Effector CD8-positive, alpha-beta T cell (primary cell): ENCODE data around the gene MIEF2.
"Not testable (repeated sequence)": the region's sequence is repeated elsewhere in the genome, so short reads cannot be mapped to it uniquely, and the experiment has no call there.

Experiments used
- DNase-seq: peaks from one replicate; lab custom pipeline; 2025; lab: John Stamatoyannopoulos, UW
- total RNA-seq, 4 experiments: gene quantifications; one replicate each; lab custom pipeline; 2026; lab: John Stamatoyannopoulos, UW

The MIEF2 gene
- 9.1 to 19.7 (median 17.3) reads per million in 4 experiments for total RNA-seq

GRCh38 chr17:18260332-18261145 is at the start of gene MIEF2:
MIEF2 (plus strand) TSS chr17:18260662; CDS start chr17:18262721, 2,059 bp downstream.
- DNase-seq = peak; percentile 87

- no peak for DNase-seq
Measured at GRCh38 chr17:18213666-18214270, 46.7 kb upstream of the MIEF2 start.

DNA sequence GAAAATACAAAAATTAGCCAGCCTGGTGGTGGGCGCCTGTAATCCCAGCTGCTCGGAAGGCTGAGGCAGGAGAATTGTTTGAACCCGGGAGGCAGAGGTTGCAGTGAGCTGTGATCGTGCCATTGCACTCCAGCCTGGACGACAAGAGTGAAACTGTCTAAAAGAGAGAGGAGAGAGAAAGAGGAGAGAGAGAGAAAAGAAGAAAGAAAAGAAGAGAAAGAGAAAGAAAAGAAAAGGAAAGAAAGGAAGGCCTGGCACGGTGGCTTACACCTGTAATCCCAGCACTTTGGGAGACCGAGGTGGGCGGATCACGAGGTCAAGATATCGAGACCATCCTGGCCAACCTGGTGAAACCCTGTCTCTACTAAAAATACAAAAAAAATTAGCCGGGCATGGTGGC is 43.6 kb upstream of the MIEF2 start:
- not testable (repeated sequence) for DNase-seq

- DNase-seq = peak; percentile 59
Measured at GRCh38 chr17:18217412-18218015, 42.9 kb upstream of the MIEF2 start.

GRCh38 chr17:18218756-18219415 is 41.6 kb upstream of the MIEF2 start:
- DNase-seq = no peak

GRCh38 chr17:18224053-18224386 is 36.4 kb upstream of the MIEF2 start:
- DNase-seq = no peak

GRCh38 chr17:18224387-18225120 is 35.9 kb upstream of the MIEF2 start:
- DNase-seq = no peak

DNA sequence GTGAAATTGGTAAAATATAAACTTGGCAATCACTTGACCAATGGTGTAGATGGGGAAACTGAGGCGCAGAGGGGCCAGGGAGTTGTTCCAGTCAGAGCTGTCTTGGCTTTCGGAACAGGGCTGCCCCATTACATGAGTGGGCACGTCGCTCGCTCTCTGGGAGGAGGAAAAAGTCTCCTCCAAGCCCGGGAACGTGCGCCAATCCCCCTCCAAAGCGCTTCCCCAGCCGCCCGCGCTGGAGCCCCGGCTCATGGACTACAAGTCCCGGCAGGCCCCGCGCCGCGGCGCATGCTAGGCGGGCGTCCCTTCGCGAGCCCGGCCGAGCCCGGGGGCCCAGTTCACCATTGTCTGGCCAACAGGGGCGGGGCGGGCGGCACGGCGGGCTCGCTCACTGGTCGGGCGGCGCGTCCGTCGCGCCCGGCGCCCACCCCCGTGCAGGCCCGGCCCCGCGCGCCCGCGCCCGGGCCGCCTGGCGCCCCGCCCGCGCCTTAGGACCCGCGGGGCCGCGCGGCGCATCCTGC is 35.3 kb upstream of the MIEF2 start, which contains the start of gene LLGL1:
Gene LLGL1, plus strand, starts transcription at position 515 of the 521 bp plus-strand sequence. CDS start 48 bp downstream, outside the sequence.
- DNase-seq = peak; percentile 93

GRCh38 chr17:18225642-18226283 is 34.7 kb upstream of the MIEF2 start:
- no peak for DNase-seq

- DNase-seq = no peak
Measured at GRCh38 chr17:18226284-18226945, 34.0 kb upstream of the MIEF2 start.

GRCh38 chr17:18227635-18228034 is 32.8 kb upstream of the MIEF2 start:
- no peak for DNase-seq

DNA sequence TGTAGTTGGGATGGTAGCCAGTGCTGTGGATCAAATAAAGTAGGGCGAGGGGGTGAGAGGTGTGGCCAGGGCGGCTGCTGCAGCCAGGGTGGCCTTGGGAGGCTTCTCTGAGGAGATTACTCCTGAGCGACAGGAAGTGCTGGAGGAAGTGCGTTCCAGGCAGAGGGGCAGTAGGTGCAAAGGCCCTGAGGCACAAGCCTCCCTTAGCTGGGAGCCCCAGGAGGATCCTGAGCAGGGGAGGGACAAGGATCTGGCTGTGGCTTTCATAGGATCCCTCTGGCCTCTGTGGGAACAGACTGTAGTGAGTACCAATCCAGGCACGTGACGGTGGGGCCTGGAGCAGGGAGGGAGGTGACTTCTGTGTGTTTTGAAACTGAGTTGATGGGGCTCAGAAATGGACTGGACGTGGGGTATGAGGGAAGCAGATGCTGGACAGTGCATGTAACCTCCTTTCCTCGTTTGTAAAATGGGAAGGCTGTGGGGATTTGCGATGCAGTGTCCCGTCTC is 32.2 kb upstream of the MIEF2 start:
- no peak for DNase-seq

DNA sequence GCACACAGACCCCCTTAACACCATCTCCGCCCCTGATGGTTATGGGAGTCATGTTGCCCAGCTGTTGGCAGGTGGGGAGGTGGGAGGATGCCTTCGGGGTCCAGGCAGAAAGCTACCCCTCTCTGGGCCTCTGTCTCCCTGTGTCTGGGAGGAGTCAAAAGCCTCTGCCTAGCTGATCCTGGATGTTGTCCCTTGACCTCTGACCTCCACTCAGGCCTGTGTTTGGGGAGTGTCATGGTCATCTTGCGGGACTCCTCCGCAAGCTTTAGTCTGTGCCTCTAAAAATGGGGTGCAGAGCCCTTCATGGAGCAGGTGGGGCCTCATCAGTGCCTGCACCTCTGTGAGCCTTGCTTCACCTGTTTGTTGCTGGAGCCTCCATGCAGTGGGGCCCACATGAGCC is 31.2 kb upstream of the MIEF2 start:
- DNase-seq = no peak

DNA sequence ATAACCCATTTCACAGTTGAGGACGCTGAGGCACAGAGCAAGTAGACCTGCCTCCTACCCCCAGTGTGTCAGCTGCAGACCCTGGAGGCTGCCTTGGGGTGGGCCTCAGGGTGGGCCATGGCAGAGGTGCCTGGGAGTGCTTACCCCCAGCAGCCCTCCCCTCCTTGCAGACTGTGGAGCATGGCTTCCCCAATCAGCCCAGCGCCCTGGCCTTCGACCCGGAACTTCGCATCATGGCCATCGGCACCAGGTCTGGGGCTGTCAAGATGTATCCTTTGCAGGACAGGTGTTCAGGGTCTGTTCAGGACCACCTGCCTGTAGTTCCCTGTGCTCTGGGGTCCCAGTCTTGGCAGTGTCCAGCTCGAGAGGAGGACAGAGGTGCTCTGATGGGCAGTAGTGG is 30.7 kb upstream of the MIEF2 start:
- DNase-seq = no peak

GRCh38 chr17:18230288-18231141 is 29.9 kb upstream of the MIEF2 start:
- no peak for DNase-seq

GRCh38 chr17:18231164-18231563 is 29.3 kb upstream of the MIEF2 start:
- DNase-seq = no peak

GRCh38 chr17:18233803-18234518 is 26.5 kb upstream of the MIEF2 start:
- DNase-seq = no peak

- DNase-seq = no peak
Measured at GRCh38 chr17:18234853-18235380, 25.5 kb upstream of the MIEF2 start.
